Stimulated activated CD8-positive, alpha-beta memory T cell treated with anti-CD3 and anti-CD28 coated beads, Interleukin-15, amount 100 ng/mL, for 24 hours (primary cell): ENCODE measurements around the gene STX17.
"Not testable (repeated sequence)": the region's sequence is repeated elsewhere in the genome, so short reads cannot be mapped to it uniquely, and the experiment has no call there.

ENCODE experiments used
- DNase-seq: peaks from one replicate; pipeline ENCODE4 v3.0.0-alpha.2; 2020; ENCODE audit warnings: low read depth

Gene STX17

DNA sequence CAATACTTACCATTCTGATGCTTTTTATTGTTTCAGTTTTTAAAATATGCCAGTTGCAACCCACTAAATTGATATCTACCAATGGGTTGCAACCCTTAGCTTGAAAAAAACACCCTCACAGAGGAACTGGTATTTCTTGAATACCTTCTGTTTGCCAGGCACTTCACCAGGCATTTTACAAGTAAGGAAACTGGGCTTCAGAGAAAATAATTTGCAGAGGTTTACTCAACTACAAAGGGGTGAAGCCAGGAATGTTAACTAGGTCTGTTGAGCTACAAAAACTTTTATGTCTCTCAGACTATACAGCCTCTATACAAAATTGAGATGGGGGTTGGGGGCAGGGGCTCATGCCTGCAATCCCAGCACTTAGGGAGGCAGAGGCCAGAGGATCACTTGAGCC lies 65.0 kb downstream of the STX17 start:
- no peak for DNase-seq

DNA sequence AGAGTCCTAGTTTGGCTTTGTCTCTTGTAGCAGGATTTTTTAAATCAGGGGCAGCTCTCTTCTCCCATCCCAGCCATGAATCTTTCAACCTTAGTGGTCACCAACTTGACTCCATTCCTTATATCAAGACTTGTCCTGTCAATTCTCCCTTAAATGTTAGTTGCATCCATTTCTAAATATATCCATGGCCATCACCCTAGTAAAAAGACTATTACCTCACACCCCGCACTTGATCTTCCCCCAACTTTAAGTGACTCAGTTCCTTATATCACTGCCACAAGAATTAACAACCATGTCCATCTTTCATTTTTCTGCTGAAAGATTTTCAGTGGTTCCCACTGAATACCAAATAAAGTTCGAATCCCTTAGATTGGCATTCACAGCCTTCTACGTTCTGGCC lies 67.0 kb downstream of the STX17 start:
- no peak for DNase-seq

DNA sequence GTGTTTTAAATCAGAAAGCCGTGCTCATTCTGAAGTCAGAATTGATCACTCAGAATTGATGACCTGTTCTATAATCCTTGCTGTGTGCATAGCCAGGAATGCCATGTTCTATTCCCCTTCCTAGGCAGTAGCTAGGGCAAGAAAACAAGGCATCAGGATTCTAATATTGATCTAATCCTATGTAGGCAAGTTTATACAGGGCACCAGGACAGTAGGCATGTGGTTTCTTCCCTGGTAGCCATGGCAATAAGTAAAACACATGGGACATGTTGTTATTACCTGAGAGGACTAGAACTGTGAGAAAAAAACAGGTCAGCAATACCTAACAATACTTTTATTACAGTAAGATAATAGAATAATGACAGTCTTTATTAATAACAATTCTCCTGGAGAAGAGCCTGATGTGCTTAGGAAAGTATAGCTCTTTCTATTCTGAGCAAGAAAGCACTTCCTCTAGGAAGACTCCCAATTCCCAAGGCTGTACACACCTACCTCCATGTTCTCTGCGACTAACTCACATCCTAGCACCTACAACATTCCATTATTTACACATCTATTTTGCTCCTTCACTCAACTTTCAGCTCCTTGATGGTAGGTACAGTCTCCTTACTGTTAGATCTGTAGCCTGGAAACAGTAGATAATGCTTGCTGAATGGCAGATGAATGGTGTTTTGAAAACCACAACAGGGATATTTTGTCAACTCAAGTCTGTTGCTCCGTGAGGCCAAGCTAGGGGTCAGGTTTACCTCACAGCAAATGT lies 70.8 kb downstream of the STX17 start:
- DNase-seq = no peak

DNA sequence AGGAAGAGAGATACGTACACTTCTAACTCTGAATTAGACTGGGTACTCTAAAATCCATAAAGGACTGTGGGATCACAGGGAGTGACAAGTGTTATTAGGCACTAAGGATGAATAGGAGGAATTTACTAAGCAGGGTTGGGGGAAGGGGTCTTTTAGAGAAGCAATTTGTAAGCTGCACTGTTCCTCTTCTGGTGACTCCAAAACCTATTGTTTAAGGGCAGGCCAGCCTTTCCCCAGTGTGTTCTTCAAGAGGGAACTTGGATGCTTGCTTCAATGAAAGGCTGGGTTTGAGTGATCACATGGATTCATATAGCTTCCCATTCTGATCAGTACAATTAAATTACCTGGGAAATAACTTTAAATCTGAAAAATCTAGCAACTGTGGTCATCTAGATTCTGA lies 71.8 kb downstream of the STX17 start:
- no peak for DNase-seq

DNA sequence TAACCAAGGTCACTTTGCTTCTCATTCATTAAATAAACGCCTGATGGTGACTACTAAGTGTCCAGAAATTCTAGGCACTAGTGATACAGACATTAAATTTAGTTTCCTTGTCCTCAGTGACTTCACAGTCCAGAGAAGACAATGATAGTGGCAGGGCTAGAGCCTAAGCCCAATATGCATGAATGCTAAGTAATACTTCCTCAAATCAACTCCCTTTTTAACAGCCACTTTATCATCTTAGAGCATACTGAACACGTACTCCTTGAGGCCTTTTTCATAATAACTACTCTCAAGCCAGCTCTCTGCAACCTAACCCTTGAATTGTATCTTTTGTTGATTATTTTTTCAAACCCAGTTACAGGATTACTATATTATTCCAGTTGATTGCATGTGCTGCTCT lies 74.1 kb downstream of the STX17 start:
- DNase-seq = no peak

DNA sequence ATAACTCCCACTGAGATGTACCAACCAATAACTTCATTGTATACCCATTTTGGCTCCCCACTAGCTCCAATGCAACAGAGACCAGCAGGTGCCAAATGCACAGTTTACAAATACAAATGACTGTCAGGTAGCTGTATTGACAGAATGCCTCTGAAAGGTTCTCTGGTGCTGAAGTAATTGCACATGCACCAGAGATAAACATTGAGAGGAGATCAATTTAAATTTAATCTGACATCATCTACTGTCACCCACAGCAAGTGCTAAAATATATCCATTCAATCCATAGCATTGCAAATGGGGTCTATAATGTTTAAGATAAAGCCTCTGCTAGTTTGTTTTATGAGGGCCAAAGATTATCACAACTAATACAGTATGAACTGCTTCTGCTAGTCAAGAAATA lies 80.2 kb downstream of the STX17 start:
- DNase-seq = no peak

DNA sequence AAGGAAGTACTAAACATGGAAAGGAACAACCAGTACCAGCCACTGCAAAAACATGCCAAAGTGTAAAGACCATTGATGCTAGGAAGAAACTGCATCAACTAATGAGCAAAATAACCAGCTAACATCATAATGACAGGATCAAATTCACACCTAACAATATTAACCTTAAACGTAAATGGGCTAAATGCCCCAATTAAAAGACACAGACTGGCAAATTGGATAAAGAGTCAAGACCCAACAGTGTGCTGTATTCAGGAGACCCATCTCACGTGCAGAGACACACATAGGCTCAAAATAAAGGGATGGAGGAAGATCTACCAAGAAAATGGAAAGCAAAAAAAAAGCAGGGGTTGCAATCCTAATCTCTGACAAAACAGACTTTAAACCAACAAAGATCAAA lies 84.1 kb downstream of the STX17 start:
- DNase-seq = not testable (repeated sequence)

DNA sequence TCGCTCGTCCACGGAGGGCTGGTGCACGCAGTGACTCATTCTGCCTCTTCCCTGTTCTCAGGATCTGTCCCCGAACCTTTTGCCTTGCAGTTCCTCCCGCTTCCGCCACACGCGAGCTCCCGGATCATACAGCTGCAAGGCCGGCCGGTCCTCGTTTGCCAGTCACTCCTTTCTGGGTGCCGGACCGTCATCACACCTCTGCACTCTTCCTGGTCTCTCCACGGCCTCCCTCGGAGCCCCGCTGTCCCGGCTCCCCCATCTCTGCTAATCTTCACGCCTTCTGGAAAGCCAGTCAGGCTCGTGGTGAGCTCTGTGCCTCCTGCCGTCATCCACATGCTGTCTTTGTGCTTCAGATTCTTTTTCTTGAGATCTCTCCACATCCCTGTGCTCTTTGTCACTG lies 91.8 kb downstream of the STX17 start:
- DNase-seq = no peak

DNA sequence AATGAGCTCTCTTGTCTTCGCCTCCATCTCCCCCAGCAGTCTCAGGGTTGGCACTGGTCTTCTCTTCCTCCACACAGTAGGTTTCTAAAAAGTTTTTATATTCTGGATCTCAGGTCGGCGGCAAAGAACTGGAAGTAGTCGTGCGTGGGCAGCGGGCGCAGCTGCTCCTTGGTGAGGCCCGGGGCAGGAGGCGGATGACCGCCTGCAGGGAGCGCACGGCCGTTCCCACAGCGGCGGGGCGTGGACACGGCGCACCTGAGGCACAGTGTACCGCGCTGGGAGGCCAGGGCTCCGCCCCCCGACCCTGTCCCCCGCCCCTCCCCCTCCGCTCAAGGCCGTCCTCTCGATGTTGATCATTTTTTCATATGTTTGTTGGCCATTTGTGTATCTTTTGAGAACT lies 92.4 kb downstream of the STX17 start:
- DNase-seq = no peak

DNA sequence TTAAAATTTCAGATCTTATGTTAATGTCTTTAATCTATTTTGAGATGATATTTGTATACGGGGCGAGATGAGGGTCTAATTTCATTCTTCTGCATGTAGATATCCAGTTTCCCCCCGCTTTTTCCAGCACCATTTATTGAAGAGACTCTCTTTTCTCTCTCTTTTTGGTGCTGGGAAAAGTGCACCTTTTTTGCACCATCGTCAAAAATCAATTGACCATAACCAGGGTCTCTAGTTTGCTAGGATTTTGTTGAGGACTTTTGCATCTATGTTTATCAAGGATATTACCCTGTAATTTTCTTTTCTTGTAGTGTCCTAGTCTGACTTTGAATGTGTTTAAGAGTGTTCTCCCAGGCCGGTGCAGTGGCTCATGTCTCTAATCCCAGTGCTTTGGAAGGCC lies 93.3 kb downstream of the STX17 start:
- DNase-seq = no peak

DNA sequence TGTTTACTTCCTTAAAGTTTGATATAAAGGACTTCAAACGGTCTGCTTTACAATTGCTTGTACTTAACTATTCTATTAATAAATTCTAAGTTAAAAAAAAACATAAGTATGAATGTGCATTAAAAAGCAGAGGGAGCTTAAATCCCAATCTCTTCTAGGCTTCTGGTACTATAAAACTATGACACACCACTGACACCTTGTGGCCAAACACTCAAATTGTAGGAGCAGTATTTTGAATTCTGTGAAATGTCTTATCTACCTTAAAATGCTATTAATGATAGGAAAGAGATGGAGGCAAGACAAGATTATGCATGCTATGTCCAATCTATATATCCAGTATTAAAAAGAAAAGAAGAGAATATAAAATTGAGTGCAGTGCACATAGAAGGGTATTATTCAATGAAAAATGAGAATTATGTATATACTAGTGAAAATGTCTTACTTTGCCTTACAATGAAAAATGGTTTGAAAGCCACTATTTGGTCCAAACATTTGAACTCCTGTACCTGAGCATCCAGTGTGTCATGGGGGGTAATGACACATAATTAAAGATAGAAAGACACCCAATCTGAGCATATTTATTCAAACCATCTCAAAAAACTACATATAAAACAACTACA lies 104.7 kb downstream of the STX17 start:
- DNase-seq = no peak

DNA sequence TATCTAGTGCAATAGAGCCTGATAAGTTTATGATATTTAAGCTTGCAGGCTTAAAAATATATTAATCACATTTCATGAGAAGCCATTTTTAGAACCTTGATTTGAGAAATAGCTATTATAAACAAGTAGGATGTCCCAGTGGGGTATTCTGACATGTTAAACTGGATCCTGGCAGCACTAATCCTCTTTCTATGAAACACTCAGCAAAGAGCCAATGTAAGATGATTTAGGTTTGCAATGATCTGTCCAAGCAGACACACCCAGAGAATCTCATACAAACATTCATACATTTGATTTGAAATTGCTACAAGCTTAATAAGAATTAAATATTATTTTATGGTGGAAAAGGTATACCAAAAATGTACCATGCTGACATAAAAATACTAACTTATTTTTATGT lies 105.8 kb downstream of the STX17 start:
- no peak for DNase-seq

DNA sequence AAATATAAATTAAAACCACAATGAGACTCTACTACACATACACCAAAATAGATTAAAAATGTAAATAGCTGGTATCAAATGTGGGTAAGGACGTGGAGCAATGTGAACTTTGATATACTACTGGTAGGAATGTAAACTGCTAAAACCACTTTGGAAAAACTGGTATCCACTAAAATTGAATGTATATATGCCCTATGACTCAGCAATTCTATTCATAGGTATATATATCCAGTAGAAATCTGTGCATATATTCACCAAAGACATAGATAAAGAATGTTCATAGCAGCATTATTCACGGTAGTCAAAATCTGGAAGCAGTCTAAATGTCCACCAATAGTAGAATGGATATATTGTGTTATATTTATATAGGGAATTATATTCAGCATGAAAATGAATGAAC lies 107.1 kb downstream of the STX17 start:
- no peak for DNase-seq

DNA sequence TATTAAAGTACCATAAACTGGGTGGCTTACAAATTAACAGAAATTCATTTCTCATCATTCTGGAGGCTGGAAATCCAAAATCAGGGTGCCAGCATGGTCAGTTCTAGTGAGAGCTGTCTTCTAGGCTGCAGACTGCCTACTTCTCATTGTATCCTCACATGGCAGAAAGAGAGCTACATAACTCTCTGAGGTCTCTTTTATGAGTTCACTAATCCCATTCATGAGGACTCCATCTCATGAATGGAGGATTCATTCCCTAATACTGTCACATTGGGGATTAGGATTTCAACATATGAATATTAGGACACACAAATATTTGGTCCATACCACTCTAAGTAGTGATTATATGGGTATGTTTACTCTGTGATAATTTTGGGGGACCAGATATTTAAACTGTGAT lies 108.4 kb downstream of the STX17 start:
- no peak for DNase-seq

DNA sequence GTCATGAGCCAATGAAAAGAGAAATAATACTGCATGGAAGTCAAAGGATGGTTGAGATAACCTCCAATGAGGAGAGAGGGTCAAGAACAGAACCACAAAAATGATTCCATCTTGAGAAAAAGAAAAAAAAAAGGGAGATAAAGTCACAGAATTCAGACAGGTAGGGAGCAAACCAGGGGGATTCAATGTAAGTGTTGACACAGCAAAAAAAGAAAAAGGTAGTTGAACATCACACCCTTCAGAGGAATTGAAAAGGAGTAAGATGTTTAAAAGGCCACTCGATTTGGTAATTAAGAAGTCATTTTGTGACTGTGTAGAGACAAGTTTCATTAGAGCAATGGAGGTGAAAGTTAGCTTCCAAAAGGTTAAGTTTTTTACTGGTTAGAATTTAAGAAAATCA lies 113.1 kb downstream of the STX17 start:
- no peak for DNase-seq
